ENCODE data around the gene LETMD1.

Gene LETMD1

DNA sequence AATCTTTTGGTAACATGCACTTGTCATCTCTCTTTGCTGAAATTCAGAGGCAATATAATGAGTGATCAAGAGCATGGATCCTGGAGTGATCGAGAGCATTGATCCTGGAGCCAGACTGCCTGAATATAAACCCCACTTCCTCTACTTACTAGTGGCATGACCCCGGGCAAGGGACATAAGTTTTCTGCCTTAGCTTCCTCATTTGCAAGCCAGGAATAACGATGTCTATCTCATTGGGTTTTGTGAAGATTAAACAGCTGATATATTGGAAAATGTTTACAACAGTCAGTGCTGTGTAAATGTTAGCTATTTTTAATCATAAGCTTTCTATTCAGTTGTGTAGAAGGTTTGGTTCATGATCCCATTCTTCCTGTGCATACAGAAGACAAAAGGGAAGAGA lies 37.6 kb downstream of the LETMD1 start:
- TF ChIP-seq, protein P1, sequence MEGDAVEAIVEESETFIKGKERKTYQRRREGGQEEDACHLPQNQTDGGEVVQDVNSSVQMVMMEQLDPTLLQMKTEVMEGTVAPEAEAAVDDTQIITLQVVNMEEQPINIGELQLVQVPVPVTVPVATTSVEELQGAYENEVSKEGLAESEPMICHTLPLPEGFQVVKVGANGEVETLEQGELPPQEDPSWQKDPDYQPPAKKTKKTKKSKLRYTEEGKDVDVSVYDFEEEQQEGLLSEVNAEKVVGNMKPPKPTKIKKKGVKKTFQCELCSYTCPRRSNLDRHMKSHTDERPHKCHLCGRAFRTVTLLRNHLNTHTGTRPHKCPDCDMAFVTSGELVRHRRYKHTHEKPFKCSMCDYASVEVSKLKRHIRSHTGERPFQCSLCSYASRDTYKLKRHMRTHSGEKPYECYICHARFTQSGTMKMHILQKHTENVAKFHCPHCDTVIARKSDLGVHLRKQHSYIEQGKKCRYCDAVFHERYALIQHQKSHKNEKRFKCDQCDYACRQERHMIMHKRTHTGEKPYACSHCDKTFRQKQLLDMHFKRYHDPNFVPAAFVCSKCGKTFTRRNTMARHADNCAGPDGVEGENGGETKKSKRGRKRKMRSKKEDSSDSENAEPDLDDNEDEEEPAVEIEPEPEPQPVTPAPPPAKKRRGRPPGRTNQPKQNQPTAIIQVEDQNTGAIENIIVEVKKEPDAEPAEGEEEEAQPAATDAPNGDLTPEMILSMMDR (IDR thresholded peaks at IDR 0.05; ENCODE audit: insufficient read depth, low read length, missing control alignments): no peak
- DNase-seq (ENCODE audit: low read depth, low spot score): no peak
- POLR2A ChIA-PET: no interaction called here
- no peak overlapping the region for H3K4me3 ChIP-seq (ENCODE audit: low read depth, low read length)
- CTCF ChIA-PET: interaction anchor here (0.9 kb wide), 1 partner anchor 255 kb away, joined by 3 read pairs; no protein-coding TSS in a partner anchor

DNA sequence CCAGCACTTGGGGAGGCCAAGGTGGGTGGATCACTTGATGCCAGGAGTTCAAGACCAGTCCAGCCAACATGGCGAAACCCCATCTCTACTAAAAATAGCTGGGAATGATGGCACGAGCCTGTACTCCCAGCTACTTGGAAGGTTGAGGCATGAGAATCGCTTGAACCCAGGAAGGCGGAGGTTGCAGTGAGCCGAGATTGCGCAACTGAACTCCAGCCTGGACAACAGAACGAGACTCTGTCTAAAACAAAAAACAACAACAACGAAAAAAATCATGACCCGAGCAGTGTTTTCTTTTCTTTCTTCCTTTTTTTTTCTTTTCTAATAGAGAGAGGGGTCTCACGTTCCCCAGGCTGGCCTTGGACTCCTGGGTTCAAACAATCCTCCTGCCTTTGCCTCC lies 38.8 kb downstream of the LETMD1 start:
- DNase-seq (ENCODE audit: low read depth, low spot score): no peak
- TF ChIP-seq, protein P1 (IDR thresholded peaks at IDR 0.05; ENCODE audit: insufficient read depth, low read length, missing control alignments): no peak
- ChIA-PET CTCF (no interaction called here), POLR2A (no interaction called here)
- no peak overlapping the region for H3K4me3 ChIP-seq (ENCODE audit: low read depth, low read length)

DNA sequence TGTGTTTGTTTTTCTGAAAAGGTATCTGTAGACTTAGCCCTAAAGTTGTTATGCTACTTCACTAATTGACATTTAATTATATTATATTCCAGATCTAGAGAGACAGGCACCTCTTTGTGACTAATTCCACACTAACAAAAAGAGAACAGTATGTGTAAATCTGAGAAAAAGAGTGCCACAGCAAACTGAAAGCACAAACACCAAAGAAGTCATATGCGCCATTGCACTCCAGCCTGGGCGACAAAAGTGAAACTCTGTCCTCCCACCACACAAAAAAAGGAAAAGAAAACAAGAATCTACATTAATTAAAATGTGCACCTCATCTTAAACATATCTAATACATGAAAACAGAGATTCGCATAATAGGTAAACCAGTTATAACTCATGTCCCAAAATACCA lies 39.7 kb downstream of the LETMD1 start:
- H3K4me3 ChIP-seq (ENCODE audit: low read depth, low read length): no peak overlapping the region
- CTCF ChIA-PET: no interaction called here
- TF ChIP-seq, protein P1 (IDR thresholded peaks at IDR 0.05; ENCODE audit: insufficient read depth, low read length, missing control alignments): no peak
- POLR2A ChIA-PET: no interaction called here
- DNase-seq (ENCODE audit: low read depth, low spot score): no peak

DNA sequence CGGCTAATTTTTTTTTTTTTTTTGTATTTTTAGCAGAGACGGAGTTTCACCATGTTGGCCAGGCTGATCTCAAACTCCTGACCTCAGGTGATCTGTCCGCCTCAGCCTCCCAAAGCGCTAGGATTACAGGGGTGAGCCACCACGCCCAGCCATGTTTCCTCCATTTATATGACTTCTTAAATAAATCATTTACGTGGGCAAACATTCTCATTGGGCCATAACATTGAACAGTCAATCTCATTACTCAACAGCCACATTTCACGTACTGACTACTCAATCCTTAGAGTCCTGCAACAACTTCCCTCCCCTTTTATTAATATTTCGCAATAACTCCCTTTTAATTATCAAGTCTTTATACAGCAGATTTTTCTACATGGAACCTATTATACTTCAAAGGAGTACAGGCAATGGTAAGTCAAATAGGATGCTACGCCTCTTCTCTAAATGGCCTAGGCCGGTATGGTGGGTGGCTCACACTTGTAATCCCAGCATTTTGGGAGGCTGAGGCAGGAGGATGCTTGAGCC lies 42.6 kb downstream of the LETMD1 start:
- TF ChIP-seq, protein P1 (IDR thresholded peaks at IDR 0.05; ENCODE audit: insufficient read depth, low read length, missing control alignments): no peak
- ChIA-PET POLR2A (no interaction called here), CTCF (no interaction called here)
- no peak for DNase-seq (ENCODE audit: low read depth, low spot score)
- no peak overlapping the region for H3K4me3 ChIP-seq (ENCODE audit: low read depth, low read length)

DNA sequence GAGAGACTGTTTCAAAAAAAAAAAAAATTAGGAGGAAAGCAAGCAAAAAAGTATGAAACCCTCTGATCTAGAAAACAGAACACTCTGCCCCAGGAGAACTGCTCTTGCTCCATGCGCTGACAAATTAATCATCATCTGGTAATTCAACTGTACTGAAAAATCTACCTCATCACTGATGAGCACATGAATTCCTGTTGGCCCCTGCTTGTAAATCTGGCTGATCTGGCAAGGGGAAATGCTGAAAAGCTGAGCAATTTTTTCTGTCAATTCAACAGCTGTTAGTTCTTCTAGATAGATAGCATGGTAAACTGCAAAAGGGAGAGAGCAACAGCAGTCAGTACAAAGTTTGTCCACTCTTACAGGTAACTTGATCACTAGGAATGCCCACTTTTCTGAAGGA lies 50.5 kb downstream of the LETMD1 start:
- ChIA-PET CTCF (no interaction called here), POLR2A (no interaction called here)
- TF ChIP-seq, protein P1 (IDR thresholded peaks at IDR 0.05; ENCODE audit: insufficient read depth, low read length, missing control alignments): no peak
- DNase-seq (ENCODE audit: low read depth, low spot score): no peak
- H3K4me3 ChIP-seq (ENCODE audit: low read depth, low read length): no peak overlapping the region

DNA sequence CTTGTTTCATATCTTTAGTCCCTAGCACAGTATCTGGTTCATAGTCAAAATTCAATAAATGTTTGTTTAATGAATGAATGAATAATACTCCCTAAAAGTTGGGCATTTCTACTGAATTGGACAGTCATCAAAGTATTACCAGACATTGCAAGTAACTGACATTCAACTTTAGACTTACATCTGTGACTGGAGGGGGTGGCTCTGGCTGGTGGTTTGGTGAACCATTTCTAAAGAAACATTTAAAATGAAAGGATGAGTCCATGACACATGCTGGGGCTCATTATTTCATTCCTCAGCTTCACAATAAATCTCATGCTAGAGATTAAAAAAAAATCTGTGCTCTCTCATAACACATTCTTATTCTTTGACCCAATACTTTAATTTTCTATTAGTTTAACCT lies 55.9 kb downstream of the LETMD1 start:
- H3K4me3 ChIP-seq (ENCODE audit: low read depth, low read length): no peak overlapping the region
- ChIA-PET CTCF (no interaction called here), POLR2A (no interaction called here)
- no peak for DNase-seq (ENCODE audit: low read depth, low spot score)
- TF ChIP-seq, protein P1 (IDR thresholded peaks at IDR 0.05; ENCODE audit: insufficient read depth, low read length, missing control alignments): no peak

Data from AG04449 (cell line).